PC-3 (cell line): ENCODE results near the gene SOX5.

Experiments
- CTCF ChIP-seq: fragments of 300-600 bp; sonication (generic); conservative IDR thresholded peaks from 2 replicates; pipeline ENCODE4 v1.5.1; 2017; ENCODE audit warnings: antibody characterized with exemption, low read depth, mild to moderate bottlenecking, low read length
- EZH2phosphoT487 ChIP-seq: fragments of 300-600 bp; sonication (generic); IDR thresholded peaks from 2 replicates; pipeline ENCODE4 v1.6.1; 2018; ENCODE audit warnings: mild to moderate bottlenecking, antibody characterized with exemption, low read length, borderline replicate concordance

GRCh38 chr12:23964812-23965211 is 15.3 kb upstream of the SOX5 start:
- TF ChIP-seq CTCF (no peak), EZH2phosphoT487 (no peak)
